Gastroesophageal sphincter (tissue), 3 donors: ENCODE measurements around the gene CTNNA2.

Experiments
- CTCF ChIP-seq, 4 experiments: fragments of 200-600 bp in 2 of 4; fragments of 450-650 bp in 2 of 4; sonication (generic) in 1 of 4; IDR thresholded peaks; one replicate each; pipeline ENCODE4 v1.5.1; 2017 to 2019; ENCODE audit warnings: antibody characterized with exemption in 4 of 4, mild to moderate bottlenecking in 2 of 4, moderate library complexity in 2 of 4
- EP300 ChIP-seq: sonication (generic); formaldehyde crosslinking; IDR thresholded peaks from one replicate; pipeline ENCODE4 v1.6.1; 2017; ENCODE audit warnings: antibody characterized with exemption, mild to moderate bottlenecking
- POLR2A ChIP-seq, 2 donors: fragments of 450-650 bp; IDR thresholded peaks; one replicate each; pipeline ENCODE4 v1.6.1; 2017; ENCODE audit warnings: antibody characterized with exemption in 2 of 2, mild to moderate bottlenecking in 2 of 2, moderate library complexity in 1 of 2

DNA sequence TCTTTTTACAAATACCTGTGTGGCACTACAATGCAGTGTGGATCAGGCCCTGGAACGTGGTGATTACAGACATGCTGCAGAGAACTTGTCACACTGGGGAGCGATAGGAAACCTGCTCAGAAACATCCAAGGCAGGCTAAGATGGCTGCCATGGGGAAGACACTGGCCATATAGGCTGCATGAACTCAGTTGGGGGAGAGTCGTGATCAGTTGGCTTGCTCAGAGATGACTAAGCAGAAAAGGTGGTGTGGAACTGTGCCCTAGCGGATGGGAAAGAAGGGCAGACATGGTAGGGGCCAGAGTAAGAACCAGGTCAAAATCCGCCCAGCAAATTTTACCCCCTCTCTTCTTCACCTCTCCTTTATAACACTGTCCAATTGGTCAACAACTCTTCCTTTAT is 483.9 kb downstream of the CTNNA2 start:
- no peak for TF ChIP-seq CTCF (IDR thresholded peaks at IDR 0.05)
- no peak for TF ChIP-seq EP300
- TF ChIP-seq POLR2A (IDR thresholded peaks at IDR 0.05): no peak
